NCI-H128 (cell line): ENCODE data around the gene NBEAL2.
A peak's percentile ranks its signal among the peaks of the same experiment; 100 is the strongest.
"Not testable (repeated sequence)": the region's sequence is repeated elsewhere in the genome, so short reads cannot be mapped to it uniquely, and the experiment has no call there.

Experiments
- DNase-seq: peaks from one replicate; lab custom pipeline; 2025; ENCODE audit not compliant: unreplicated experiment; lab: John Stamatoyannopoulos, UW

The NBEAL2 gene

GRCh38 chr3:46962990-46963389 is 16.5 kb upstream of the NBEAL2 start:
- DNase-seq, result no peak

- not testable (repeated sequence) for DNase-seq
Measured at GRCh38 chr3:46964038-46964590, 15.4 kb upstream of the NBEAL2 start.

GRCh38 chr3:46965151-46965550 is 14.3 kb upstream of the NBEAL2 start:
- no peak for DNase-seq

GRCh38 chr3:46966811-46967210 is 12.7 kb upstream of the NBEAL2 start:
- no peak for DNase-seq

GRCh38 chr3:46968783-46969428 is 10.6 kb upstream of the NBEAL2 start:
- DNase-seq, result no peak

GRCh38 chr3:46970391-46971091 is 8.9 kb upstream of the NBEAL2 start:
- no peak for DNase-seq

- DNase-seq, result no peak
Measured at GRCh38 chr3:46971151-46971550, 8.3 kb upstream of the NBEAL2 start.

- no peak for DNase-seq
Measured at GRCh38 chr3:46971742-46972141, 7.7 kb upstream of the NBEAL2 start.

GRCh38 chr3:46972396-46972795 is 7.1 kb upstream of the NBEAL2 start:
- no peak for DNase-seq

- DNase-seq, result no peak
Measured at GRCh38 chr3:46974421-46975171, 4.9 kb upstream of the NBEAL2 start.

GRCh38 chr3:46976326-46977190 is 2.9 kb upstream of the NBEAL2 start, which contains the start of gene CCDC12:
Gene CCDC12, minus strand, starts transcription at chr3:46976745. Its CDS starts 13 bp downstream, at chr3:46976732.
- peak; percentile 85 for DNase-seq

GRCh38 chr3:46977811-46978195 is 1.7 kb upstream of the NBEAL2 start:
- DNase-seq, result no peak

- DNase-seq, result no peak
Measured at GRCh38 chr3:46978381-46978780, 1.1 kb upstream of the NBEAL2 start.

GRCh38 chr3:46979958-46980497 is 562 bp downstream of the NBEAL2 start:
- peak; percentile 8 for DNase-seq

- DNase-seq, result no peak
Measured at GRCh38 chr3:46981932-46982471, 2.5 kb downstream of the NBEAL2 start.

- no peak for DNase-seq
Measured at GRCh38 chr3:46982546-46982945, 3.1 kb downstream of the NBEAL2 start.

- DNase-seq, result no peak
Measured at GRCh38 chr3:46984591-46985459, 5.4 kb downstream of the NBEAL2 start.

GRCh38 chr3:46985588-46985987 is 6.1 kb downstream of the NBEAL2 start:
- DNase-seq, result no peak

- no peak for DNase-seq
Measured at GRCh38 chr3:46986055-46986730, 6.7 kb downstream of the NBEAL2 start.
